SU-DHL-6 (cell line): ENCODE data around the gene EXD2.

Source experiments
- H2AFZ ChIP-seq: fragments of 200-600 bp; sonication (generic); 2 replicates; pipeline ENCODE4 v1.6.1; 2014; ENCODE audit warnings: low read depth, mild to moderate bottlenecking, moderate library complexity, mixed read lengths, antibody characterized with exemption, low read length; ENCODE audit not compliant: severe bottlenecking
- H3F3A ChIP-seq: fragments of 200-600 bp; shearing (Covaris generic); 2 replicates; pipeline ENCODE4 v1.6.0; 2016; ENCODE audit warnings: antibody characterized with exemption, mild to moderate bottlenecking; ENCODE audit not compliant: insufficient read depth
- H3K27ac ChIP-seq: fragments of 200-600 bp; sonication (generic); 2 replicates; pipeline ENCODE4 v1.5.1; 2016; ENCODE audit warnings: low read depth, mild to moderate bottlenecking, low read length, moderate library complexity, mixed read lengths
- H3K27me3 ChIP-seq: fragments of 200-600 bp; sonication (generic), shearing (Covaris generic); 2 replicates; pipeline ENCODE4 v1.6.0; 2014; ENCODE audit warnings: mild to moderate bottlenecking, low read length
- H3K36me3 ChIP-seq: fragments of 200-600 bp; sonication (generic); 2 replicates; pipeline ENCODE4 v1.6.1; 2014; ENCODE audit warnings: mild to moderate bottlenecking, low read length, mixed read lengths
- H3K4me2 ChIP-seq: fragments of 300-600, 200-600 bp; shearing (Covaris generic), sonication (generic); 2 replicates; pipeline ENCODE4 v1.6.0; 2014; ENCODE audit warnings: low read length, low read depth, mild to moderate bottlenecking; ENCODE audit not compliant: poor library complexity, severe bottlenecking
- H3K4me3 ChIP-seq: fragments of 200-600 bp; sonication (generic); 2 replicates; pipeline ENCODE4 v1.5.1; 2014; ENCODE audit warnings: antibody characterized with exemption, low read length, mild to moderate bottlenecking, mixed read lengths; ENCODE audit not compliant: insufficient read depth, poor library complexity, severe bottlenecking
- H3K79me2 ChIP-seq: fragments of 200-600 bp; sonication (generic); 2 replicates; pipeline ENCODE4 v1.6.1; 2014; ENCODE audit warnings: mild to moderate bottlenecking, low read length, moderate library complexity; ENCODE audit not compliant: insufficient read depth
- H3K9ac ChIP-seq: fragments of 200-600 bp; sonication (generic); 2 replicates; pipeline ENCODE4 v1.7.0; 2014; ENCODE audit warnings: mild to moderate bottlenecking, low read length
- H3K9me2 ChIP-seq: fragments of 200-600 bp; sonication (generic); replicated peaks from 2 replicates; pipeline ENCODE4 v1.6.1; 2014; ENCODE audit warnings: low read length; ENCODE audit not compliant: insufficient read depth
- H3K9me3 ChIP-seq: fragments of 200-600 bp; sonication (generic); 2 replicates; pipeline ENCODE4 v1.6.1; 2014; ENCODE audit warnings: low read length, mixed read lengths; ENCODE audit not compliant: insufficient read depth
- H4K20me1 ChIP-seq: fragments of 200-600 bp; sonication (generic); 2 replicates; pipeline ENCODE4 v1.6.1; 2014; ENCODE audit warnings: low read depth, mild to moderate bottlenecking, antibody characterized with exemption, low read length, moderate library complexity, mixed read lengths
- EZH2phosphoT487 ChIP-seq: fragments of 200-600 bp; sonication (generic), shearing (Covaris generic); conservative IDR thresholded peaks from 2 replicates; pipeline ENCODE4 v1.6.1; 2018; ENCODE audit warnings: mild to moderate bottlenecking, antibody characterized with exemption, low read length, moderate library complexity, mixed read lengths
- TF ChIP-seq, protein P1 (sequence below): fragments of 200-600 bp; sonication (generic); IDR thresholded peaks from one replicate; pipeline ENCODE4 v1.5.1; 2017; ENCODE audit warnings: antibody characterized with exemption, mild to moderate bottlenecking, low read length, moderate library complexity; ENCODE audit not compliant: insufficient read depth, poor library complexity, severe bottlenecking

Gene EXD2

GRCh38 chr14:69259527-69260189 is 68.4 kb downstream of the EXD2 start, which contains the start of gene GALNT16:
GALNT16 (plus strand) TSS chr14:69260158; CDS start chr14:69260291, 133 bp downstream.
- no peak within 1 kb of the TSS for H3K4me3 ChIP-seq
- no peaks in the 10 kb centered on the region for H3K79me2 ChIP-seq
- H3K9me3 ChIP-seq: no peaks in the 10 kb centered on the region
- TF ChIP-seq EZH2phosphoT487: no peak
- no peaks in the 10 kb centered on the region for H4K20me1 ChIP-seq
- H3K27ac ChIP-seq: no peak within 1 kb of the TSS
- H3K27me3 ChIP-seq: no peaks in the 10 kb centered on the region
- H3K36me3 ChIP-seq: no peaks in the 10 kb centered on the region
- no peak within 1 kb of the TSS for H3K9ac ChIP-seq
- H3K9me2 ChIP-seq: no peaks in the 10 kb centered on the region
- no peak within 1 kb of the TSS for H3K4me2 ChIP-seq
- no peak within 1 kb of the TSS for H2AFZ ChIP-seq
- no peaks in the 10 kb centered on the region for H3F3A ChIP-seq

DNA sequence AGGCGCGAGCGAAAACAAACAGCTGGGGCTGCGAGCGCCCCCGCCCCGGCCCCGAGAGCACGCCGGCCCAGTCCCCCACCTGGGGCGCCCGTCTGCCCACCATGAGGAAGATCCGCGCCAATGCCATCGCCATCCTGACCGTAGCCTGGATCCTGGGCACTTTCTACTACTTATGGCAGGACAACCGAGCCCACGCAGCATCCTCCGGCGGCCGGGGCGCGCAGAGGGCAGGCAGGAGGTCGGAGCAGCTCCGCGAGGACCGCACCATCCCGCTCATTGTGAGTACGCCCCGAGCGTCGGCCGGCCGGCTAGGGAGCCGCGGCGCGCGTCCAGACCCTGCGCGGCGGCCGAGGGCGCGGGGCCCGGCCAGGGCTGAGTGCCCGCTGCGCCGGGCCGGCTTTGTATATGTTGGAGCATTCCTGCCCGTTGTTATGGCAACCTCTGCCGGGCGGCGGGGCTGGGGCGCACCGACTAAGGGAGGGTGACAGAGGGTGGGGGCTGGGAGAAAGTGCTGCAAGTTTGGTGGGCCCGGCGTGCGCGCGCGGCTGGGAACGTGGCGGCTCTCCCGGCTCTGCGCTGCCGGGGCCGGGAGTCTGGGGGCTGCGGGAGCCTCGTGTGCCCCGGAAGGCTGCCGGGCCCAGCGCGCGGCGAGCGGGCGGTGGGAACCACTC is 69.0 kb downstream of the EXD2 start:
- Histone ChIP-seq H3K4me2 (no peak overlapping the region), H4K20me1 (no peaks in the 10 kb centered on the region), H3K27me3 (no peaks in the 10 kb centered on the region), H2AFZ (no peak overlapping the region), H3K79me2 (no peaks in the 10 kb centered on the region), H3F3A (no peaks in the 10 kb centered on the region), H3K9me2 (no peaks in the 10 kb centered on the region), H3K27ac (no peak overlapping the region), H3K9ac (no peak overlapping the region), H3K9me3 (no peaks in the 10 kb centered on the region), H3K4me3 (no peak overlapping the region), H3K36me3 (no peaks in the 10 kb centered on the region)
- TF ChIP-seq EZH2phosphoT487: no peak
- TF ChIP-seq, protein P1, sequence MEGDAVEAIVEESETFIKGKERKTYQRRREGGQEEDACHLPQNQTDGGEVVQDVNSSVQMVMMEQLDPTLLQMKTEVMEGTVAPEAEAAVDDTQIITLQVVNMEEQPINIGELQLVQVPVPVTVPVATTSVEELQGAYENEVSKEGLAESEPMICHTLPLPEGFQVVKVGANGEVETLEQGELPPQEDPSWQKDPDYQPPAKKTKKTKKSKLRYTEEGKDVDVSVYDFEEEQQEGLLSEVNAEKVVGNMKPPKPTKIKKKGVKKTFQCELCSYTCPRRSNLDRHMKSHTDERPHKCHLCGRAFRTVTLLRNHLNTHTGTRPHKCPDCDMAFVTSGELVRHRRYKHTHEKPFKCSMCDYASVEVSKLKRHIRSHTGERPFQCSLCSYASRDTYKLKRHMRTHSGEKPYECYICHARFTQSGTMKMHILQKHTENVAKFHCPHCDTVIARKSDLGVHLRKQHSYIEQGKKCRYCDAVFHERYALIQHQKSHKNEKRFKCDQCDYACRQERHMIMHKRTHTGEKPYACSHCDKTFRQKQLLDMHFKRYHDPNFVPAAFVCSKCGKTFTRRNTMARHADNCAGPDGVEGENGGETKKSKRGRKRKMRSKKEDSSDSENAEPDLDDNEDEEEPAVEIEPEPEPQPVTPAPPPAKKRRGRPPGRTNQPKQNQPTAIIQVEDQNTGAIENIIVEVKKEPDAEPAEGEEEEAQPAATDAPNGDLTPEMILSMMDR: no peak

DNA sequence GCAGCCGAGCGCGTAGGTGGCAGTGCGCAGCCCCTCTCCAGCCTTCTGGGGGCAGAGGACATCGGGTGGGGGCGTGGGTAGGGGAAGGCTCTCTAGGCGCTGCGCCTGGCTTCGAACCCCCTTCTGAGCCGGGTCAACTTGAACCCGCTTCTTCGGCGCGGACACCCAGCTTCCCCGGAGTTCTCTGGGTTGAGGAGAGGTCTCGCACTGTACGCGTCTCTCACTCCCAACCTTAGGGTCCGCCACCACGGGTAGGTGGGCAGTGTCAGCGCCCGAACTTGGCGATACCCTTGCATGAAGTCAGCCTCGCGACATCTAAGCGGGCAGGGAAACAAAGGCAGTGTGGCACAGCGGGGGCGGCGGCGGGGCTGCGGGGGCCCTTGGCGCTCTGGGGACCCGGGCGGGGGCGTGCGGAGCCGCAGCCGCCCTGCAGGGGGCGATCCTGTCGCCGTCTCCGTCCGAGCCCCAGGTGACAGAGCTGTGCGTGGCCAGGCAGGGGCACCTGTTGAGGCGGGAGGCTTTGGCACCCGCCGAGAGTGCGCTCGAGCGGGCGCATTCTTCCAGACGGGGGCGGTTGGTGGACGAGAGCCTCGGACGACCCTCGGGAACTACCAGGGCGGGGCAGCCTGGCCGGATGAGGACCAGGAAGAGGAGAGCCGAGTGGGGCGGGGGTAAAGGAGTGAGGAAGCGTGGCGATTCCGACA is 69.7 kb downstream of the EXD2 start:
- Histone ChIP-seq H3K27me3 (no peaks in the 10 kb centered on the region), H3K4me3 (peak overlapping the region; percentile 16)

More for the DNA sequence above, 69.7 kb downstream of the EXD2 start:
- TF ChIP-seq, protein P1: peak; percentile 44
- no peak for TF ChIP-seq EZH2phosphoT487
- H3F3A ChIP-seq: no peaks in the 10 kb centered on the region
- no peaks in the 10 kb centered on the region for H3K79me2 ChIP-seq
- no peak overlapping the region for H3K27ac ChIP-seq
- H4K20me1 ChIP-seq: no peaks in the 10 kb centered on the region
- H3K4me2 ChIP-seq: peak overlapping the region; percentile 45
- H3K9me2 ChIP-seq: no peaks in the 10 kb centered on the region
- H3K9me3 ChIP-seq: no peaks in the 10 kb centered on the region
- H2AFZ ChIP-seq: no peak overlapping the region
- H3K9ac ChIP-seq: no peak overlapping the region; the same call in 1 of the 2 replicates
- no peaks in the 10 kb centered on the region for H3K36me3 ChIP-seq
